Activated naive CD4-positive, alpha-beta T cell treated with anti-CD3 and anti-CD28 coated beads, Interleukin-2, amount 50 U/mL, for 72 hours (primary cell): ENCODE results near the gene LRRC3C. TPM values are rescaled to one million over a fixed set of nuclear protein-coding genes. Genes with fewer than 3 reads are reported as not detected.

Source experiments
- ATAC-seq, 2 donors: fragments of 150-1000 bp; cut with Tn5 transposase; 2 replicates each; pipeline ENCODE4 v1.10.0; 2021; ENCODE audit warnings: mild to moderate bottlenecking in 2 of 2, moderate library complexity in 2 of 2
- DNase-seq, 2 donors: peaks; one replicate each; pipeline ENCODE4 v3.0.0; 2021 to 2022; ENCODE audit warnings: low spot score in 2 of 2
- H3K27ac Mint-ChIP-seq, 2 donors: one replicate each; pipeline ENCODE4 v1.8.0; 2022; ENCODE audit warnings: mild to moderate bottlenecking in 2 of 2, mixed read lengths in 2 of 2
- H3K36me3 Mint-ChIP-seq, 2 donors: one replicate each; pipeline ENCODE4 v1.8.0; 2022; ENCODE audit warnings: mixed read lengths in 2 of 2
- H3K9me3 Mint-ChIP-seq, 2 donors: one replicate each; pipeline ENCODE4 v1.8.0; 2022; ENCODE audit warnings: mixed read lengths in 2 of 2
- total RNA-seq, 2 donors: library from RNA; stranded (reverse); gene quantifications; one replicate each; pipeline ENCODE4 v1.2.3, GENCODE V29; 2022

LRRC3C gene
- total RNA-seq, 2 donors from 2014 or later, result not detected

DNA sequence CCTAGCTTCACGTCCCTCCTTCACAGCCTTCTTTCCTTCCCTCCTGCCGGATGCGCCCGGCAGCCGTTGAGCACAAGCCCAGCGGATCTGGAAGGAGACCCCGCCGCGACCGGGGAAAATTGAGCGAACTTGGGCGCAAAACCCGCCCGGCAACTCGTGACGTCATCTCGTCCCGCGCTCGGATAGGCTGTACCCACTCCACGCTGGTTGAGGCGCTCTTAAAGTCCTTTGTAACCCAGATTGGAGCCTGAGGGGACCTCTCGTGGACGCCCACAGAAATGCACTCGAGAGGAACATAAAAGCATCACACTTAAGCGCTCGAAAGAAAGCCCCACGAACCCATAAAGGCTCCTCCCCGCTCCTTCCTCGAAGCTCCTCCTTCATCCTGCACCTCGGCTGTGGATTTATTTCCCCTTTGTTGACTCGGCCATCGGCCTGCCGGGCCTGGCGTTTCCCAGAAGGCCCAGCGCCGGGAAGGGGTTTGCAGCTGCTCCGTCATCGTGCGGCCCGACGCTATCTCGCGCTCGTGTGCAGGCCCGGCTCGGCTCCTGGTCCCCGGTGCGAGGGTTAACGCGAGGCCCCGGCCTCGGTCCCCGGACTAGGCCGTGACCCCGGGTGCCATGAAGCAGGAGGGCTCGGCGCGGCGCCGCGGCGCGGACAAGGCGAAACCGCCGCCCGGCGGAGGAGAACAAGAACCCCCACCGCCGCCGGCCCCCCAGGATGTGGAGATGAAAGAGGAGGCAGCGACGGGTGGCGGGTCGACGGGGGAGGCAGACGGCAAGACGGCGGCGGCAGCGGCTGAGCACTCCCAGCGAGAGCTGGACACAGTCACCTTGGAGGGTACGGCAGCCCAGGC is 53.0 kb downstream of the LRRC3C start, which contains the start of gene PSMD3:
Gene PSMD3, plus strand, starts transcription at position 457 of the 856 bp plus-strand sequence. Its CDS starts 164 bp downstream, at position 621.
- peaks cover 12 to 23% of the 10 kb centered on the region in 2 donors for H3K36me3 Mint-ChIP-seq
- no peaks in the 10 kb centered on the region for H3K9me3 Mint-ChIP-seq
- H3K27ac Mint-ChIP-seq, result peak within 1 kb of the TSS; percentile 93 to 99
- peak; percentile 97 to 99 for DNase-seq
- peak; percentile 96 to 98 for ATAC-seq

DNA sequence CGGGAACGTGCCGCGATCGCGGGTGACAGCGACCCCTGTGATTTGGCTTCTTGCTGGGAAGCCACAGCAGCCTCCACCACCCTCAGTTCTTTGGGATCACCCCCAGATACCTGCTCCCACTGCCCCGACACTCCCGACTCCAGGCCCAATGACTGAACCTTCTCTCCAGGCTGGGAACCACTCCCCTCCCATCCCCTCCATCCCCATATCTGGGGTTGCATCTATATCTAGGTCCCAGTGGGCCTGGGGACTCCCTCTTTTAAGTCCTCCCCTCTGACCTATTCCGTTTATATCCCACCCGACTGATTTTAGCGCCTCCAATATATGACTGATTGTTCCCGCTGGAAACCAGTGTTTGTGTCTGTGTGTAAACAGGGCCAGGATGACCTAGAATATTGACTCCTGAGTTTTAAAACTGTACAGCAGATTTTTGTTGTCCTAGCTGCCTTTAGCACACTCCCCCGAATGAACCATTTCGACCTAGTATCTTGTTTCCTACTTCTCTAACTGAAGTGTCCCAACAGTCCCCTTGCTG is 53.7 kb downstream of the LRRC3C start:
- DNase-seq (no peak), ATAC-seq (no peak)
- Mint-ChIP-seq H3K36me3 (peaks cover 19 to 30% of the 10 kb centered on the region in 2 donors), H3K27ac (peak overlapping the region; percentile 93 to 99), H3K9me3 (no peaks in the 10 kb centered on the region)

- peaks cover 24 to 34% of the 10 kb centered on the region in 2 donors for H3K36me3 Mint-ChIP-seq
- ATAC-seq (no peak), DNase-seq (no peak)
- H3K27ac Mint-ChIP-seq, result peak overlapping the region; percentile 93 to 99
- no peaks in the 10 kb centered on the region for H3K9me3 Mint-ChIP-seq
These were observed 54.3 kb downstream of the LRRC3C start for GRCh38 chr17:39981766-39982375.

DNA sequence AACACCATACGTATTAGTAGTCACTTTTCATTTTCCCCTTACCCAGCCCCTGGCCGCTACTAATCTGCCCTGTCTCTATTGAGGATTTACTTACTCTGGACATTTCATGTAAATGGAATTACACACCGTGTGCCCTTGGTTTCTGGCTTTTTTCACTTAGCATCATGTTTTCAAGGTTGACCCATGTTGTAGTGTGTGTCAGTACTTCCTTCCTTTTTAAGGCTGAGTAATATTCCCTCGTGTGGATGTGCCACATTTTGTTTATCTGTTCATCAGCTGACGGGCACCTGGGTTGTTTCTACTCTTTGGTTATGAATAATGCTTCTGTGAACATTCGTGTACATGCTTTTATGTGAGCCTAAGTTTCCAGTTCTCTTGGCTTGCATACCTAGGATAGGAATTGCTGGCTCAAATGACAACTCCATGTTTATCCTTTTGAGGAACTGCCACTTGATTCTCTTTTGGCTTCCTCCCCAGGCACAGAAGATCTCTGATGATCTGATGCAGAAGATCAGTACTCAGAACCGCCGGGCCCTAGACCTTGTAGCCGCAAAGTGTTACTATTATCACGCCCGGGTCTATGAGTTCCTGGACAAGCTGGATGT is 60.8 kb downstream of the LRRC3C start:
- DNase-seq (no peak), ATAC-seq (no peak)
- Mint-ChIP-seq H3K27ac (no peak overlapping the region), H3K36me3 (peaks cover 35 to 37% of the 10 kb centered on the region in 2 donors), H3K9me3 (no peaks in the 10 kb centered on the region)

- DNase-seq, result no peak
- H3K9me3 Mint-ChIP-seq, result no peaks in the 10 kb centered on the region
- no peak for ATAC-seq
- peak overlapping the region in 1 of 2 donors; percentile 55 for H3K27ac Mint-ChIP-seq
- H3K36me3 Mint-ChIP-seq, result peaks cover 2 to 14% of the 10 kb centered on the region in 2 donors
These were observed 66.9 kb downstream of the LRRC3C start for GRCh38 chr17:39994448-39994847.

Other genes with a start within 250 kb of the LRRC3C start
- 10 to 100 TPM in 1 of 2 donors, 1 to 10 TPM in 1; 7.9 to 16.0 TPM for gene PGAP3, start 239.7 kb upstream of the LRRC3C start, total RNA-seq
- 1 to 10 TPM; 3.2 to 7.8 TPM for gene ERBB2, start 227.7 kb upstream of the LRRC3C start, total RNA-seq
- gene MIEN1, start 197.2 kb upstream of the LRRC3C start, total RNA-seq, result 10 to 100 TPM; 32.2 to 41.1 TPM
- gene GRB7, start 189.8 kb upstream of the LRRC3C start, total RNA-seq, result 1 to 10 TPM; 3.1 to 3.9 TPM
- gene IKZF3, start 63.4 kb upstream of the LRRC3C start, total RNA-seq, result 10 to 100 TPM; 37.6 to 60.8 TPM
- gene ZPBP2, start 59.5 kb upstream of the LRRC3C start, total RNA-seq, result not detected
- 10 to 100 TPM; 33.2 to 49.8 TPM for gene GSDMB, start 9.1 kb upstream of the LRRC3C start, total RNA-seq
- 10 to 100 TPM; 52.6 to 76.6 TPM for gene ORMDL3, start 131 bp upstream of the LRRC3C start, total RNA-seq
- gene GSDMA, start 35.3 kb downstream of the LRRC3C start, total RNA-seq, result 1 to 10 TPM in 1 of 2 donors, under 1 TPM in 1; 0.50 to 1.1 TPM
- gene PSMD3, start 53.1 kb downstream of the LRRC3C start, total RNA-seq, result 100 to 1,000 TPM in 1 of 2 donors, 10 to 100 TPM in 1; 89.7 to 136 TPM
- not detected for gene CSF3, start 87.7 kb downstream of the LRRC3C start, total RNA-seq
- 100 to 1,000 TPM; 106 to 133 TPM for gene MED24, start 126.7 kb downstream of the LRRC3C start, total RNA-seq
- 10 to 100 TPM; 14.5 to 19.3 TPM for gene THRA, start 135.2 kb downstream of the LRRC3C start, total RNA-seq
- 10 to 100 TPM in 1 of 2 donors, 1 to 10 TPM in 1; 4.8 to 26.7 TPM for gene NR1D1, start 172.9 kb downstream of the LRRC3C start, total RNA-seq
- 100 to 1,000 TPM in 1 of 2 donors, 10 to 100 TPM in 1; 83.4 to 140 TPM for gene MSL1, start 194.2 kb downstream of the LRRC3C start, total RNA-seq
- gene CASC3, start 212.8 kb downstream of the LRRC3C start, total RNA-seq, result 100 to 1,000 TPM; 104 to 212 TPM
- 1 to 10 TPM; 5.3 to 7.1 TPM for gene RAPGEFL1, start 249.7 kb downstream of the LRRC3C start, total RNA-seq